CD14-positive monocyte (primary cell): Measurements from ENCODE around the gene SLC6A8. TPM values are rescaled to one million over a fixed set of nuclear protein-coding genes. Genes with fewer than 3 reads are reported as not detected.

Source experiments
- DNase-seq, 3 donors: peaks; one replicate each; pipeline ENCODE4 v3.0.0-alpha.2; 2011 to 2022
- H2AFZ ChIP-seq: 2 replicates; pipeline ENCODE4 v1.6.0; 2012; ENCODE audit warnings: mild to moderate bottlenecking, low read depth, low read length, inconsistent platforms; ENCODE audit not compliant: insufficient read depth, poor library complexity, severe bottlenecking
- H3K27ac ChIP-seq, 2 donors: 1 replicate in 1 of 2; 2 replicates in 1 of 2; pipeline ENCODE4 v1.5.1; 2012 to 2013; ENCODE audit warnings: low read length in 2 of 2, control low read depth in 1 of 2, inconsistent platforms in 1 of 2, low read depth in 1 of 2, mild to moderate bottlenecking in 1 of 2
- H3K27me3 ChIP-seq, 2 donors: one replicate each; pipeline versions ENCODE4 v1.6.0 to v1.6.1; 2011 to 2013; ENCODE audit warnings: low read length in 2 of 2; ENCODE audit not compliant: control insufficient read depth in 2 of 2, insufficient read depth in 2 of 2
- H3K36me3 ChIP-seq, 2 donors: replicated peaks in 1 of 2; 1 replicate in 1 of 2; 2 replicates in 1 of 2; pipeline versions ENCODE4 v1.5.1 to v1.6.1; 2012 to 2013; ENCODE audit warnings: low read length in 2 of 2, control low read depth in 1 of 2, inconsistent platforms in 1 of 2, mild to moderate bottlenecking in 1 of 2; ENCODE audit not compliant: insufficient read depth in 2 of 2, control insufficient read depth in 1 of 2
- H3K4me1 ChIP-seq, 2 donors: 1 replicate in 1 of 2; 2 replicates in 1 of 2; pipeline versions ENCODE4 v1.5.1 to v1.6.1; 2012 to 2013; ENCODE audit warnings: low read length in 2 of 2, control low read depth in 1 of 2, inconsistent platforms in 1 of 2, mild to moderate bottlenecking in 1 of 2, moderate library complexity in 1 of 2; ENCODE audit not compliant: insufficient read depth in 2 of 2, control insufficient read depth in 1 of 2
- H3K4me2 ChIP-seq: replicated peaks from 2 replicates; pipeline ENCODE3; 2012; ENCODE audit warnings: low read length, moderate library complexity, mild to moderate bottlenecking; ENCODE audit not compliant: poor library complexity, severe bottlenecking; ENCODE audit errors: extremely low read depth
- H3K4me3 ChIP-seq, 3 experiments: fragments of 200-600 bp in 1 of 3; sonication (generic) in 1 of 3; replicated peaks in 1 of 3; 1 replicate in 2 of 3; 2 replicates in 1 of 3; pipeline ENCODE4 v1.5.1; 2011 to 2013; ENCODE audit warnings: low read length in 3 of 3, mild to moderate bottlenecking in 3 of 3, control low read depth in 2 of 3, low read depth in 2 of 3, inconsistent platforms in 1 of 3, moderate library complexity in 1 of 3
- H3K79me2 ChIP-seq: 2 replicates; pipeline ENCODE4 v1.6.0; 2012; ENCODE audit warnings: mild to moderate bottlenecking, control low read depth, inconsistent platforms, low read length, moderate library complexity; ENCODE audit not compliant: insufficient read depth
- H3K9ac ChIP-seq: 2 replicates; pipeline ENCODE4 v1.6.0; 2017; ENCODE audit warnings: low read length, mild to moderate bottlenecking; ENCODE audit not compliant: insufficient read depth, poor library complexity, severe bottlenecking
- H3K9me3 ChIP-seq, 2 donors: replicated peaks in 1 of 2; 1 replicate in 1 of 2; 2 replicates in 1 of 2; pipeline versions ENCODE4 v1.5.1 to v1.6.1; 2012 to 2013; ENCODE audit warnings: low read length in 2 of 2, control low read depth in 1 of 2; ENCODE audit not compliant: control insufficient read depth in 1 of 2, insufficient read depth in 1 of 2
- H4K20me1 ChIP-seq: 2 replicates; pipeline ENCODE4 v1.6.0; 2012; ENCODE audit warnings: mild to moderate bottlenecking, low read length, control low read depth, moderate library complexity; ENCODE audit not compliant: insufficient read depth
- H3K27ac Mint-ChIP-seq, 7 donors: one replicate each; pipeline ENCODE4 v1.8.0; 2020; ENCODE audit warnings: mild to moderate bottlenecking in 7 of 7, mixed read lengths in 7 of 7, moderate library complexity in 6 of 7, inconsistent platforms in 2 of 7
- H3K27me3 Mint-ChIP-seq, 3 donors: one replicate each; pipeline ENCODE4 v1.8.0; 2021 to 2022; ENCODE audit warnings: low read depth in 3 of 3, mild to moderate bottlenecking in 3 of 3, mixed read lengths in 3 of 3, moderate library complexity in 3 of 3, inconsistent platforms in 1 of 3
- H3K36me3 Mint-ChIP-seq, 2 donors: one replicate each; pipeline ENCODE4 v1.8.0; 2020; ENCODE audit warnings: mixed read lengths in 2 of 2, inconsistent platforms in 1 of 2, mild to moderate bottlenecking in 1 of 2
- H3K4me1 Mint-ChIP-seq: one replicate; pipeline ENCODE4 v1.8.0; 2020; ENCODE audit warnings: mild to moderate bottlenecking, mixed read lengths
- H3K4me3 Mint-ChIP-seq, 2 donors: one replicate each; pipeline ENCODE4 v1.8.0; 2020; ENCODE audit warnings: mild to moderate bottlenecking in 2 of 2, mixed read lengths in 2 of 2, moderate library complexity in 1 of 2
- H3K9me3 Mint-ChIP-seq, 7 donors: one replicate each; pipeline ENCODE4 v1.8.0; 2020 to 2022; ENCODE audit warnings: mixed read lengths in 7 of 7, mild to moderate bottlenecking in 6 of 7, moderate library complexity in 6 of 7, inconsistent platforms in 2 of 7
- CTCF ChIP-seq: fragments of 200-600 bp; IDR thresholded peaks from one replicate; pipeline ENCODE4 v1.8.0; 2022; ENCODE audit warnings: antibody characterized with exemption, mild to moderate bottlenecking
- WGBS: methylation state at CpG from one replicate; pipeline ENCODE4 v1.1.5; 2013; ENCODE audit warnings: missing lambda C conversion rate; ENCODE audit not compliant: insufficient coverage; 5-methylcytosine and 5-hydroxymethylcytosine counted together
- intact Hi-C, 2 donors: fragments of 100-400 bp; cut with micrococcal nuclease; formaldehyde crosslinking; loops; one replicate each; pipeline versions ENCODE4 v1.15.0 to v1.15.1; 2023
- polyA plus RNA-seq, 3 donors: library from polyadenylated mRNA; depleted of rRNA in 1 of 3; unstranded in 2 of 3; stranded (reverse) in 1 of 3; fragments of 300-500 nt in 2 of 3; fragments of >200 nt in 1 of 3; fragmentation: Illumina TruSeq in 2 of 3; gene quantifications; 1 replicate in 2 of 3; 2 replicates in 1 of 3; pipeline ENCODE4 v1.2.3, GENCODE V29; 2012 to 2021

Gene SLC6A8
- polyA plus RNA-seq, 3 donors: 0.23 to 5.6 (median 0.85) TPM

GRCh38 chrX:153732401-153732800 is 44.7 kb downstream of the SLC6A8 start:
- Mint-ChIP-seq H3K4me3 (peak overlapping the region; percentile 34 to 55), H3K36me3 (peaks cover 46 to 61% of the 10 kb centered on the region in 2 donors), H3K9me3 (peaks cover 0 to 25% (median 18%) of the 10 kb centered on the region in 7 donors), H3K4me1 (peaks cover 41% of the 10 kb centered on the region), H3K27me3 (peaks cover 0 to 8% (median 0%) of the 10 kb centered on the region in 3 donors), H3K27ac (peak overlapping the region; percentile 89 to 98 (median 93))
- intact Hi-C loops: no loop called here
- H4K20me1 ChIP-seq: peaks cover 24% of the 10 kb centered on the region
- H3K79me2 ChIP-seq: peaks cover 39% of the 10 kb centered on the region
- peak overlapping the region in 1 of 3 experiments; percentile 25 for H3K4me3 ChIP-seq
- WGBS: 10% methylated on average over 4 of the region's 14 CpGs
- H3K9me3 ChIP-seq: peaks cover 0 to 7% of the 10 kb centered on the region in 2 donors
- H3K4me2 ChIP-seq: peak overlapping the region; percentile 15
- peaks cover 55 to 59% of the 10 kb centered on the region in 2 donors for H3K4me1 ChIP-seq
- H3K9ac ChIP-seq: peak overlapping the region; percentile 55
- H3K27me3 ChIP-seq: no peaks in the 10 kb centered on the region
- H3K36me3 ChIP-seq: peaks cover 26 to 32% of the 10 kb centered on the region in 2 donors
- H3K27ac ChIP-seq: peak overlapping the region; percentile 91 to 96
- peak; percentile 73 to 87 (median 80) for DNase-seq
- TF ChIP-seq CTCF: no peak
- H2AFZ ChIP-seq: no peak overlapping the region

GRCh38 chrX:153733651-153734240 is 46.0 kb downstream of the SLC6A8 start:
- Mint-ChIP-seq H3K27me3 (peaks cover 0 to 10% (median 0%) of the 10 kb centered on the region in 3 donors), H3K27ac (peak overlapping the region in 5 of 7 donors; percentile 2 to 93 (median 46)), H3K36me3 (peaks cover 50 to 69% of the 10 kb centered on the region in 2 donors), H3K4me1 (peaks cover 30% of the 10 kb centered on the region), H3K4me3 (no peak overlapping the region), H3K9me3 (peaks cover 0 to 25% (median 18%) of the 10 kb centered on the region in 7 donors)
- Histone ChIP-seq H3K4me3 (no peak overlapping the region), H2AFZ (no peak overlapping the region), H4K20me1 (peaks cover 21% of the 10 kb centered on the region), H3K27me3 (no peaks in the 10 kb centered on the region), H3K79me2 (peaks cover 26% of the 10 kb centered on the region), H3K4me1 (peaks cover 41 to 46% of the 10 kb centered on the region in 2 donors), H3K9me3 (peaks cover 0 to 7% of the 10 kb centered on the region in 2 donors), H3K9ac (no peak overlapping the region), H3K27ac (no peak overlapping the region), H3K4me2 (no peak overlapping the region), H3K36me3 (peaks cover 34 to 45% of the 10 kb centered on the region in 2 donors)
- DNase-seq: no peak
- whole genome bisulfite sequencing: 93% methylated on average over 6 of the region's 15 CpGs
- intact Hi-C loops: no loop called here
- TF ChIP-seq CTCF: no peak
